ENCODE results near the gene CCDC181. TPM values are rescaled to one million over a fixed set of nuclear protein-coding genes. Genes with fewer than 3 reads are reported as not detected.

Gene CCDC181
- polyA plus RNA-seq (2011; rRNA removed) (0.26 and 0.35 TPM in 2 replicates), polyA plus RNA-seq (2017; fragmentation: RNase III; extraction: RNeasy Plus Mini Kit Qiagen cat#74134 plus additional on column Dnase treatment) (0.14 to 0.26 TPM (median 0.20 TPM) in 3 replicates), polyA minus RNA-seq (2011; rRNA and poly(A)+ RNA removed) (0.17 TPM in 1 of 2 replicates, not detected in the other)
- 0.03 and 0.07 TPM in 2 replicates for polyA plus RNA-seq (2012; cell fraction: cytosol; rRNA removed)
- not detected in 2 replicates for polyA plus RNA-seq (2012; cell fraction: nucleus; rRNA removed)

- ChIA-PET POLR2A (no interaction called here), CTCF (interaction anchor here (0.6 to 1.4 kb wide), 4 partner anchors 10 to 844 kb away, joined by 3 to 4 read pairs (median 4); no protein-coding TSS in a partner anchor)
- WGBS (ENCODE audit: missing lambda C conversion rate), result 34% methylated on average over 29 of the region's 29 CpGs
- Histone ChIP-seq H3K4me2 (peak within 1 kb of the TSS; percentile 57), H3K9me3 (peaks cover 4% of the 10 kb centered on the region; the same call in 2 of the 3 replicates), H3K4me1 (no peaks in the 10 kb centered on the region), H3K27ac (no peak within 1 kb of the TSS), H3K4me3 (peak within 1 kb of the TSS; percentile 38)
- FAIRE-seq (no peak), ATAC-seq (peak; percentile 74 to 83), DNase-seq (ENCODE audit: low read depth in 1 of 2, low spot score in 1 of 2) (peak; percentile 7 to 23)
- TF ChIP-seq BHLHE40 (IDR thresholded peaks at IDR 0.05; ENCODE audit: low read depth, low read length) (no peak), SREBF2 (IDR thresholded peaks at IDR 0.05) (no peak), RAD21 (conservative IDR thresholded peaks at IDR 0.05 in 1 of 2, IDR thresholded peaks at IDR 0.05 in 1 of 2) (no peak), GATA3 (IDR thresholded peaks at IDR 0.05; ENCODE audit: borderline replicate concordance) (no peak), NFE2L2 (conservative IDR thresholded peaks at IDR 0.05; ENCODE audit: low read length) (no peak), MAZ (IDR thresholded peaks at IDR 0.05; ENCODE audit: borderline replicate concordance, low read depth, low read length) (no peak), FOSL2 (IDR thresholded peaks at IDR 0.05) (no peak), FOSL2 (CRISPR knock-in tag; IDR thresholded peaks at IDR 0.05) (no peak), HEYL (CRISPR knock-in tag; IDR thresholded peaks at IDR 0.05) (no peak), HOXB13 (CRISPR knock-in tag; IDR thresholded peaks at IDR 0.05; ENCODE audit: low read depth) (no peak), FOXS1 (CRISPR knock-in tag; IDR thresholded peaks at IDR 0.05) (no peak)
These were observed at the start of gene CCDC181 for GRCh38 chr1:169427081-169427641. Gene CCDC181, minus strand, starts transcription at chr1:169427474. Its CDS starts 2,547 bp downstream, at chr1:169424927.

GRCh38 chr1:169475806-169476387 lies 48.6 kb upstream of the CCDC181 start:
- H3K27ac ChIP-seq, result no peak overlapping the region
- FAIRE-seq (no peak), ATAC-seq (no peak), DNase-seq (ENCODE audit: low read depth in 1 of 2, low spot score in 1 of 2) (no peak)
- TF ChIP-seq, protein P1, sequence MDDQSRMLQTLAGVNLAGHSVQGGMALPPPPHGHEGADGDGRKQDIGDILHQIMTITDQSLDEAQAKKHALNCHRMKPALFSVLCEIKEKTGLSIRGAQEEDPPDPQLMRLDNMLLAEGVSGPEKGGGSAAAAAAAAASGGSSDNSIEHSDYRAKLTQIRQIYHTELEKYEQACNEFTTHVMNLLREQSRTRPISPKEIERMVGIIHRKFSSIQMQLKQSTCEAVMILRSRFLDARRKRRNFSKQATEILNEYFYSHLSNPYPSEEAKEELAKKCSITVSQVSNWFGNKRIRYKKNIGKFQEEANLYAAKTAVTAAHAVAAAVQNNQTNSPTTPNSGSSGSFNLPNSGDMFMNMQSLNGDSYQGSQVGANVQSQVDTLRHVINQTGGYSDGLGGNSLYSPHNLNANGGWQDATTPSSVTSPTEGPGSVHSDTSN (IDR thresholded peaks at IDR 0.05), result no peak
- TF ChIP-seq HOXB13 (CRISPR knock-in tag; IDR thresholded peaks at IDR 0.05; ENCODE audit: low read depth), result no peak
- TF ChIP-seq RFX5 (IDR thresholded peaks at IDR 0.05), result no peak
- no peak for TF ChIP-seq NFE2L2 (conservative IDR thresholded peaks at IDR 0.05; ENCODE audit: low read length)
- no peak for TF ChIP-seq EHMT2 (IDR thresholded peaks at IDR 0.05; ENCODE audit: low read depth)
- no peak for TF ChIP-seq JUNB (IDR thresholded peaks at IDR 0.05)
- no peak for TF ChIP-seq BHLHE40 (IDR thresholded peaks at IDR 0.05; ENCODE audit: low read depth, low read length)
- TF ChIP-seq MYC (IDR thresholded peaks at IDR 0.05; ENCODE audit: borderline replicate concordance, low read length), result no peak
- no peak for TF ChIP-seq PHF8 (IDR thresholded peaks at IDR 0.05; ENCODE audit: borderline replicate concordance, low read depth)
- no peak for TF ChIP-seq ZFP36 (IDR thresholded peaks at IDR 0.05; ENCODE audit: borderline replicate concordance, partially characterized antibody)
- TF ChIP-seq CHD4 (IDR thresholded peaks at IDR 0.05; ENCODE audit: borderline replicate concordance), result no peak
- TF ChIP-seq MAZ (IDR thresholded peaks at IDR 0.05; ENCODE audit: borderline replicate concordance, low read depth, low read length), result no peak
- TF ChIP-seq KDM5A (IDR thresholded peaks at IDR 0.05), result no peak
- no peak for TF ChIP-seq RNF2 (IDR thresholded peaks at IDR 0.05; ENCODE audit: borderline replicate concordance, low read depth)
- TF ChIP-seq, protein P2, sequence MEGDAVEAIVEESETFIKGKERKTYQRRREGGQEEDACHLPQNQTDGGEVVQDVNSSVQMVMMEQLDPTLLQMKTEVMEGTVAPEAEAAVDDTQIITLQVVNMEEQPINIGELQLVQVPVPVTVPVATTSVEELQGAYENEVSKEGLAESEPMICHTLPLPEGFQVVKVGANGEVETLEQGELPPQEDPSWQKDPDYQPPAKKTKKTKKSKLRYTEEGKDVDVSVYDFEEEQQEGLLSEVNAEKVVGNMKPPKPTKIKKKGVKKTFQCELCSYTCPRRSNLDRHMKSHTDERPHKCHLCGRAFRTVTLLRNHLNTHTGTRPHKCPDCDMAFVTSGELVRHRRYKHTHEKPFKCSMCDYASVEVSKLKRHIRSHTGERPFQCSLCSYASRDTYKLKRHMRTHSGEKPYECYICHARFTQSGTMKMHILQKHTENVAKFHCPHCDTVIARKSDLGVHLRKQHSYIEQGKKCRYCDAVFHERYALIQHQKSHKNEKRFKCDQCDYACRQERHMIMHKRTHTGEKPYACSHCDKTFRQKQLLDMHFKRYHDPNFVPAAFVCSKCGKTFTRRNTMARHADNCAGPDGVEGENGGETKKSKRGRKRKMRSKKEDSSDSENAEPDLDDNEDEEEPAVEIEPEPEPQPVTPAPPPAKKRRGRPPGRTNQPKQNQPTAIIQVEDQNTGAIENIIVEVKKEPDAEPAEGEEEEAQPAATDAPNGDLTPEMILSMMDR (IDR thresholded peaks at IDR 0.05), result no peak
- H3K9me3 ChIP-seq, result no peaks in the 10 kb centered on the region
- POLR2A ChIA-PET, result no interaction called here
- CTCF ChIA-PET, result interaction anchor here (0.6 kb wide), 1 partner anchor 898 kb away, joined by 3 read pairs; no protein-coding TSS in a partner anchor
- H3K4me2 ChIP-seq, result no peak overlapping the region
- WGBS (ENCODE audit: missing lambda C conversion rate), result 87% methylated on average over 3 of the region's 3 CpGs
- peaks cover 6% of the 10 kb centered on the region; the same call in 2 of the 3 replicates for H3K4me1 ChIP-seq
- no peak overlapping the region for H3K4me3 ChIP-seq
